B cell (primary cell): ENCODE data around the gene KLHL25. TPM values are rescaled to one million over a fixed set of nuclear protein-coding genes. Genes with fewer than 3 reads are reported as not detected.

Experiments used
- ATAC-seq: fragments of 200-7000 bp; cut with Tn5 transposase; one replicate; pipeline ENCODE4 v1.10.0; 2021; ENCODE audit warnings: low read depth, mild to moderate bottlenecking, moderate number of reproducible peaks, moderate library complexity
- CTCF ChIA-PET: fragments of 350-600 bp; sonication (Branson Sonifier 250); formaldehyde crosslinking; loops from one replicate; lab custom pipeline; 2021; ENCODE audit warnings: antibody characterized with exemption, inconsistent platforms; lab: Charles Lee
- POLR2A ChIA-PET: fragments of 350-600 bp; sonication (Branson Sonifier 250); formaldehyde crosslinking; loops from one replicate; lab custom pipeline; 2021; ENCODE audit warnings: antibody characterized with exemption; lab: Charles Lee
- DNase-seq: peaks from one replicate; pipeline ENCODE4 v3.0.0; 2013
- H2AFZ ChIP-seq: 2 replicates; pipeline ENCODE4 v1.6.1; 2012; ENCODE audit warnings: mild to moderate bottlenecking, low read depth, low read length; ENCODE audit not compliant: insufficient read depth, poor library complexity, severe bottlenecking
- H3K27ac ChIP-seq, 2 donors: 1 replicate in 1 of 2; 2 replicates in 1 of 2; pipeline ENCODE4 v1.5.1; 2012 to 2013; ENCODE audit warnings: low read length in 2 of 2, mild to moderate bottlenecking in 2 of 2, moderate library complexity in 1 of 2
- H3K27me3 ChIP-seq, 4 experiments: fragments of 200-600 bp in 1 of 4; sonication (generic) in 1 of 4; replicated peaks in 1 of 4; 1 replicate in 2 of 4; 2 replicates in 2 of 4; pipeline versions ENCODE4 v1.6.1 to v1.7.0; 2013 to 2016; ENCODE audit warnings: low read length in 3 of 4, mild to moderate bottlenecking in 2 of 4, mixed read lengths in 1 of 4, moderate library complexity in 1 of 4; ENCODE audit not compliant: insufficient read depth in 4 of 4, control insufficient read depth in 3 of 4; ENCODE audit errors: control extremely low read depth in 1 of 4
- H3K36me3 ChIP-seq, 2 experiments: replicated peaks in 1 of 2; 1 replicate in 1 of 2; 2 replicates in 1 of 2; pipeline versions ENCODE4 v1.6.1 to v1.7.1; 2013; ENCODE audit warnings: low read length in 1 of 2; ENCODE audit not compliant: insufficient read depth in 2 of 2, control insufficient read depth in 1 of 2; ENCODE audit errors: control extremely low read depth in 1 of 2, extremely low read depth in 1 of 2
- H3K4me1 ChIP-seq, 2 donors: fragments of 200-600 bp in 1 of 2; sonication (generic) in 1 of 2; 1 replicate in 1 of 2; 2 replicates in 1 of 2; pipeline versions ENCODE4 v1.5.1 to v1.6.1; 2013 to 2017; ENCODE audit warnings: low read length in 2 of 2; ENCODE audit not compliant: control insufficient read depth in 2 of 2, insufficient read depth in 2 of 2
- H3K4me2 ChIP-seq: replicated peaks from 2 replicates; pipeline ENCODE3; 2012; ENCODE audit warnings: mild to moderate bottlenecking, low read depth, low read length; ENCODE audit not compliant: poor library complexity, severe bottlenecking
- H3K4me3 ChIP-seq, 5 experiments: fragments of 200-600 bp in 1 of 5; sonication (generic) in 1 of 5; 1 replicate in 3 of 5; 2 replicates in 2 of 5; pipeline versions ENCODE4 v1.5.1 to v1.7.0; 2011 to 2016; ENCODE audit warnings: low read length in 4 of 5, mild to moderate bottlenecking in 4 of 5, low read depth in 2 of 5, control low read depth in 1 of 5, moderate library complexity in 1 of 5; ENCODE audit not compliant: insufficient read depth in 1 of 5; ENCODE audit errors: control extremely low read depth in 1 of 5, extremely low read depth in 1 of 5
- H3K79me2 ChIP-seq: fragments of 200-600 bp; sonication (generic); one replicate; pipeline ENCODE4 v1.6.0; 2016; ENCODE audit warnings: low read length; ENCODE audit not compliant: control insufficient read depth, insufficient read depth
- H3K9ac ChIP-seq: fragments of 200-600 bp; sonication (generic); 2 replicates; pipeline ENCODE4 v1.6.1; 2017; ENCODE audit warnings: mild to moderate bottlenecking, low read length, moderate library complexity
- H3K9me3 ChIP-seq, 3 donors: one replicate each; pipeline versions ENCODE4 v1.6.1 to v1.7.1; 2013; ENCODE audit warnings: low read length in 2 of 3; ENCODE audit not compliant: control insufficient read depth in 2 of 3, insufficient read depth in 1 of 3; ENCODE audit errors: control extremely low read depth in 1 of 3
- H4K20me1 ChIP-seq: 2 replicates; pipeline ENCODE4 v1.6.0; 2012; ENCODE audit warnings: mild to moderate bottlenecking, low read length; ENCODE audit not compliant: insufficient read depth, control insufficient read depth, poor library complexity, severe bottlenecking
- H3K27ac Mint-ChIP-seq: one replicate; pipeline ENCODE4 v1.8.0; 2021; ENCODE audit warnings: mixed read lengths
- H3K27me3 Mint-ChIP-seq: one replicate; pipeline ENCODE4 v1.8.0; 2021; ENCODE audit warnings: mixed read lengths
- H3K4me1 Mint-ChIP-seq: one replicate; pipeline ENCODE4 v1.8.0; 2021; ENCODE audit warnings: mixed read lengths
- H3K4me3 Mint-ChIP-seq: one replicate; pipeline ENCODE4 v1.8.0; 2021; ENCODE audit warnings: mixed read lengths
- H3K9me3 Mint-ChIP-seq: one replicate; pipeline ENCODE4 v1.8.0; 2022; ENCODE audit warnings: mixed read lengths; ENCODE audit not compliant: insufficient read depth
- CTCF ChIP-seq: fragments of 200-600 bp; IDR thresholded peaks from one replicate; pipeline ENCODE4 v1.8.0; 2022; ENCODE audit warnings: antibody characterized with exemption, mild to moderate bottlenecking
- EZH2 ChIP-seq: IDR thresholded peaks from 2 replicates; pipeline ENCODE4 v1.6.1; 2012; ENCODE audit warnings: borderline replicate concordance, low read depth, mild to moderate bottlenecking, moderate library complexity, low read length; ENCODE audit not compliant: insufficient read depth, poor library complexity, severe bottlenecking
- WGBS: methylation state at CpG from one replicate; pipeline ENCODE4 v1.1.5; 2013; ENCODE audit warnings: missing lambda C conversion rate; ENCODE audit not compliant: insufficient coverage; 5-methylcytosine and 5-hydroxymethylcytosine counted together
- intact Hi-C: fragments of 100-400 bp; cut with micrococcal nuclease; formaldehyde crosslinking; loops from one replicate; pipeline ENCODE4 v1.10.0; 2022
- polyA plus RNA-seq: library from polyadenylated mRNA; depleted of rRNA; stranded (reverse); fragments of >200 nt; gene quantifications from 2 replicates; pipeline ENCODE4 v1.2.3, GENCODE V29; 2012
- total RNA-seq, 2 donors: library from RNA; stranded (reverse); fragments of 120-200 nt in 1 of 2; gene quantifications; 1 replicate in 1 of 2; 2 replicates in 1 of 2; pipeline versions ENCODE4 v1.2.3 to v1.2.4, GENCODE V29; 2013 to 2022

Gene KLHL25
- total and polyA plus RNA-seq, 2 donors (not counting 1 experiment from before 2014, with no cell fraction given): 1.1 to 3.3 TPM

DNA sequence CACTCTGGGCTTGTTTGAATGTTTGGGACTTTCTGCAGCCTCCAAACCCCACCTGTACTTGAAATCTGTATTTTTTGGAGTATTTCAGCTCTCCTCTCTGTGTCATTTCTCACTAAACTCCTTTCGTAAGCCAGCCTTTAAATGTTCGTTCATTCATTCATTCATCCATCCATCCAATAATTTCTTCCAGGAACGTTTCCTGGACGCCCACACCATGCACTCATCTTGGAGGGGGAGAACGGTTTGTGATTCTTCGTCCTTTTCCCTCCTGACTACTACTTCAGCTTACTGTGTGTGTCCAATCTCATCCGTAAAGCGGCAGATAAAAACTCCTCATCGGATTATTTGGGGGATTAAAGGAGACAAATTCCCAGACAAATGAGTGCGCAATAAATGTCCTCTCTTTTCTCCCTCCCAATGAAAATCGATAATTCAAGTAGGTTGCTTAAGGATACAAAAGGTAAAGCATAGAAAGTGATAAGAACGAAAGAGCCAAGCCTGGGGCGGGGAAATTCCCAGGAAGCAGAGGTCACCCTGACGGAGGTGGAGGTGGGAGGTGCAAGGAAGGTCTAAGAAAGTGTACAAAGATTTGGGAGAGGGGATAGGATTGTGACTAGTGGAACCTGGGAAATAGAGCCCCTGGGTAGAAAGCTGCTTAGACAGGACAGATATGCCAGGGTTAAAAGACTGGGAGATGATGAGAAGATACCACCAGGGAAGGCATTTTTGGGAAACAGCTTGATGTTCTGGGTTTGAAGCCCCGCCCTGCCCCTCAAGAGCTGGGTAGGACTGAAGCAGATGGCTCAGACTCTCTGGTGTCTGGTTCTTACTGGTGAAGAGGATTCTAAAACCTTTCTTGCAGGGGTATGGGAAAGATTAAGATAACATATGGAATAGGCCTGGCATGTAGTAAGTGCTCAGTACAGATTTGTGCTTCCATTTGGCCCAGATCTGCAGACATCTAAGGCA is 896 bp upstream of the KLHL25 start:
- H3K27ac ChIP-seq: peak overlapping the region in 1 of 2 donors; percentile 22
- POLR2A ChIA-PET: no interaction called here
- H3K4me2 ChIP-seq: peak overlapping the region; percentile 80
- TF ChIP-seq CTCF (no peak), EZH2 (no peak)
- H4K20me1 ChIP-seq: no peaks in the 10 kb centered on the region
- peaks cover 28% of the 10 kb centered on the region for H3K4me1 Mint-ChIP-seq
- CTCF ChIA-PET: no interaction called here
- intact Hi-C loops: loop anchor here (2.0 kb wide), 2 partner anchors 45 to 107 kb away; no protein-coding TSS in a partner anchor
- no peak overlapping the region for H3K27ac Mint-ChIP-seq
- peak overlapping the region; percentile 70 for H2AFZ ChIP-seq
- peaks cover 18 to 25% of the 10 kb centered on the region in 2 donors for H3K4me1 ChIP-seq
- peaks cover 17% of the 10 kb centered on the region for H3K79me2 ChIP-seq
- peaks cover 0 to 5% (median 0%) of the 10 kb centered on the region in 4 experiments for H3K27me3 ChIP-seq
- ATAC-seq (no peak), DNase-seq (no peak)
- no peaks in the 10 kb centered on the region for H3K36me3 ChIP-seq
- H3K4me3 ChIP-seq: peak overlapping the region; percentile 22 to 54 (median 52)
- peaks cover 0 to 3% (median 0%) of the 10 kb centered on the region in 3 donors for H3K9me3 ChIP-seq
- H3K9ac ChIP-seq: peak overlapping the region; percentile 59
- 82% methylated on average over 9 of the region's 15 CpGs for WGBS
- H3K27me3 Mint-ChIP-seq: peaks cover 4% of the 10 kb centered on the region
- H3K9me3 Mint-ChIP-seq: no peaks in the 10 kb centered on the region
- H3K4me3 Mint-ChIP-seq: peak overlapping the region; percentile 88
